Lung (tissue), 12 donors: ENCODE data around the gene MAL. TPM values are rescaled to one million over a fixed set of nuclear protein-coding genes. Genes with fewer than 3 reads are reported as not detected.

Experiments used
- ATAC-seq: fragments of 200-7000 bp; cut with Tn5 transposase; one replicate; pipeline ENCODE4 v1.9.1; 2020; ENCODE audit warnings: moderate number of reproducible peaks; ENCODE audit not compliant: insufficient read depth, low FRiP score
- DNase-seq, 3 donors: peaks; one replicate each; pipeline ENCODE4 v3.0.0-alpha.2; 2013 to 2017
- H3K27ac ChIP-seq, 2 donors: one replicate each; pipeline ENCODE4 v1.5.1; 2013; ENCODE audit warnings: mild to moderate bottlenecking in 2 of 2, moderate library complexity in 2 of 2, control low read depth in 1 of 2, inconsistent platforms in 1 of 2, low read depth in 1 of 2, low read length in 1 of 2
- H3K27me3 ChIP-seq, 3 donors: one replicate each; pipeline ENCODE4 v1.5.1; 2013; ENCODE audit warnings: low read length in 2 of 3; ENCODE audit not compliant: control insufficient read depth in 3 of 3, insufficient read depth in 3 of 3
- H3K36me3 ChIP-seq, 4 donors: one replicate each; pipeline ENCODE4 v1.5.1; 2013; ENCODE audit warnings: low read length in 4 of 4, mild to moderate bottlenecking in 1 of 4, moderate library complexity in 1 of 4; ENCODE audit not compliant: control insufficient read depth in 4 of 4, insufficient read depth in 4 of 4
- H3K4me1 ChIP-seq, 5 donors: one replicate each; pipeline ENCODE4 v1.5.1; 2013; ENCODE audit warnings: low read length in 5 of 5, mild to moderate bottlenecking in 2 of 5, moderate library complexity in 1 of 5; ENCODE audit not compliant: control insufficient read depth in 5 of 5, insufficient read depth in 5 of 5
- H3K4me3 ChIP-seq: one replicate; pipeline ENCODE4 v1.5.1; 2013; ENCODE audit warnings: mild to moderate bottlenecking, control low read depth, moderate library complexity
- H3K9ac ChIP-seq, 2 donors: one replicate each; pipeline ENCODE4 v1.5.1; 2013; ENCODE audit warnings: low read length in 2 of 2, control low read depth in 1 of 2; ENCODE audit not compliant: insufficient read depth in 1 of 2
- H3K9me3 ChIP-seq, 4 donors: one replicate each; pipeline ENCODE4 v1.5.1; 2013; ENCODE audit warnings: low read length in 3 of 4, mild to moderate bottlenecking in 1 of 4, moderate library complexity in 1 of 4; ENCODE audit not compliant: control insufficient read depth in 4 of 4, insufficient read depth in 3 of 4
- WGBS, 2 donors: extraction: QIAGEN DNeasy Blood & Tissue Kit; methylation state at CpG; one replicate each; pipeline ENCODE4 v1.1.7; 2013; 5-methylcytosine and 5-hydroxymethylcytosine counted together
- polyA plus RNA-seq, 2 donors: library from polyadenylated mRNA; stranded (reverse); fragments of 200-250 nt; gene quantifications; one replicate each; pipeline ENCODE4 v1.2.1, GENCODE V29; 2013
- total RNA-seq, 2 donors: library from RNA; depleted of rRNA in 1 of 2; stranded (reverse); fragments of >200 nt in 1 of 2; gene quantifications; one replicate each; pipeline ENCODE4 v1.2.1, GENCODE V29; 2014 to 2021
- TF ChIP-seq, protein P1 (sequence below): IDR thresholded peaks from 2 replicates; pipeline ENCODE4 v1.5.1; 2012; ENCODE audit warnings: mild to moderate bottlenecking; ENCODE audit errors: control extremely low read depth, extremely low read depth
- donor health status: control.
- donor health status: control.
- donor health status: Bipolar disorder and iron deficiency.
- donor health status: healthy.
- donor health status: DM: yes; HTN: yes; CAD: no.

Gene MAL
- total and polyA plus RNA-seq, 4 donors, result 1.3 to 19.0 (median 10.5) TPM

DNA sequence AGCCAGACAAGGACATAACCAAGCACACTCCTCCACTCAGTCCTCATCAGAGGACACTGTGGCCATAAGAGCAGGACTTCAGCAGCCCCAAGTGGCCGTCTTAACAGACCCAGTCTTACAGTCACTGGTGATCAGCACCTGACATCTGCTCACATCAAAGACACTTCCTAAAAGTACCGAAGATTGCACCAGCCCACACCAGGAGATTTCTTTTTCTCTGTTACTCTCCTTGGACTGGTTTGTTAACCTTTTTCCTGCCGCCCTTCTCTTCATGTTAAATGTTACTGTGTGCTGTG lies 52.0 kb downstream of the MAL start:
- H3K36me3 ChIP-seq, result no peaks in the 10 kb centered on the region
- no peak overlapping the region for H3K9ac ChIP-seq
- no peak overlapping the region for H3K4me3 ChIP-seq
- 25 to 32% methylated on average over 3 of the region's 3 CpGs for WGBS, 2 donors
- H3K27ac ChIP-seq, result no peak overlapping the region
- peaks cover 0 to 19% (median 13%) of the 10 kb centered on the region in 3 donors for H3K27me3 ChIP-seq
- TF ChIP-seq, protein P1, sequence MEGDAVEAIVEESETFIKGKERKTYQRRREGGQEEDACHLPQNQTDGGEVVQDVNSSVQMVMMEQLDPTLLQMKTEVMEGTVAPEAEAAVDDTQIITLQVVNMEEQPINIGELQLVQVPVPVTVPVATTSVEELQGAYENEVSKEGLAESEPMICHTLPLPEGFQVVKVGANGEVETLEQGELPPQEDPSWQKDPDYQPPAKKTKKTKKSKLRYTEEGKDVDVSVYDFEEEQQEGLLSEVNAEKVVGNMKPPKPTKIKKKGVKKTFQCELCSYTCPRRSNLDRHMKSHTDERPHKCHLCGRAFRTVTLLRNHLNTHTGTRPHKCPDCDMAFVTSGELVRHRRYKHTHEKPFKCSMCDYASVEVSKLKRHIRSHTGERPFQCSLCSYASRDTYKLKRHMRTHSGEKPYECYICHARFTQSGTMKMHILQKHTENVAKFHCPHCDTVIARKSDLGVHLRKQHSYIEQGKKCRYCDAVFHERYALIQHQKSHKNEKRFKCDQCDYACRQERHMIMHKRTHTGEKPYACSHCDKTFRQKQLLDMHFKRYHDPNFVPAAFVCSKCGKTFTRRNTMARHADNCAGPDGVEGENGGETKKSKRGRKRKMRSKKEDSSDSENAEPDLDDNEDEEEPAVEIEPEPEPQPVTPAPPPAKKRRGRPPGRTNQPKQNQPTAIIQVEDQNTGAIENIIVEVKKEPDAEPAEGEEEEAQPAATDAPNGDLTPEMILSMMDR, result no peak
- H3K4me1 ChIP-seq, result peaks cover 0 to 16% (median 3%) of the 10 kb centered on the region in 5 donors
- ATAC-seq (no peak), DNase-seq (peak in 1 of 3 donors; percentile 16)
- H3K9me3 ChIP-seq, result no peaks in the 10 kb centered on the region

DNA sequence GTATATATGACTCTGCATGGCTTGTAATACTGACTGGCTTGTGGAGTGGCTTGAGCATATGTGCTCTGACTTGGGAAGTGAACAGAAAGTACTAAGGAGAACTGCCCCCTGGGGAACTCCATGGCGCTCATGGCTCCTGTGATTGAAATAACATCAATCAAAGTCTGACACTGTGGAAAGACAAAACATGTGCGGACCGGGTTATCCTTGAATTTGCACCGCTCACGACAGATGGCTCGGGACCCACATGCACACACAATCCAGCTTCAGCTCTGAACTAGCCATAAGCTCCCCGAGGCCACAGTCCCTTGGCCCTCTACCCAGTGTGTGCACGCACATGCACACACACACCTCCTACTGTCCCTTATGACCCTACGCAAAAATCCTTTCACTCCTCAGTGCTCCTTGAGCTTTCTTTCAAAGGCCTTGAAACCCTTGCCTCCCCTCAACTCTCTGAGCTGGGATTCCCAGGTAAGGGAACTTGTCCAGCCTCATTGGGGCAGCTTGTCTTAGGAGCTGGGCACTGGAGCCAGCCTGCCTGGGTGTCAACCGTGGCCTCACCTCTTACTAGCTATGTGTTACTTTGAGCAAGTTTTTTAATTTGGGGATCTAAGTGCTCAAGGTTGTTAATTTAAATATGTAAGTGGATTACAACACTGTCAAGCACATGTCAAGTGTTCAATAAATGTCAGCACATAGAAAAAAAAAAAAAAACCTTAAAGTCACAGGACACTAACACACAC lies 52.5 kb downstream of the MAL start:
- no peaks in the 10 kb centered on the region for H3K36me3 ChIP-seq
- WGBS, 2 donors, result 57 to 77% methylated on average over 10 of the region's 10 CpGs

DNA sequence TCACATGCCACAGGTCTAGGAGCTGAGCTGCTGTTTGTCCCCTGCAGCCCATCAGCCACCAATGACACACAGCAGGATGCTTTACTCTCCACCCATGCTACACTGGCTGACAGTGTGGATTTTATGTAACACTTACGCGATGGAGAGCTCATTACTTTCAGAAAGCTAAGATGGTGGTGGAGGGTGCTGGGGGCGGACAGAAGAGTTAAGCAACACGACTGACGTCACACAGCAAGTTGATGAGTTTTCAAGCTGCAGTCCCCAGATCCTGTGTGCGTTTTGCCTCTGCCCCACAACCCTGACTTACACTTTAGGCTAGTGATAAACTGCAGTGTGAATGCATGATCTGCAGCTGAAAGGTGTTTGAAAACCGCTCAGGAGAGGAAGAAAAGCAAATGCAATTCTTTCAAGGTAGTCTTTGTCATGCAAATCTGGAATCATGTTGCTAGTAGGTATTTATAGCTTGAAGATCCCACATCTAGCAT lies 53.7 kb downstream of the MAL start:
- WGBS, 2 donors, result 29 to 48% methylated on average over 7 of the region's 7 CpGs
- ATAC-seq, result no peak
- TF ChIP-seq, protein P1, result no peak

More for the DNA sequence above, 52.5 kb downstream of the MAL start:
- Histone ChIP-seq H3K9me3 (no peaks in the 10 kb centered on the region), H3K27ac (no peak overlapping the region), H3K27me3 (peaks cover 0 to 19% (median 13%) of the 10 kb centered on the region in 3 donors), H3K4me3 (no peak overlapping the region), H3K4me1 (peaks cover 0 to 16% (median 3%) of the 10 kb centered on the region in 5 donors), H3K9ac (no peak overlapping the region)
- DNase-seq (peak in 1 of 3 donors; percentile 20), ATAC-seq (peak; percentile 52)
- TF ChIP-seq, protein P1, result no peak

More for the DNA sequence above, 53.7 kb downstream of the MAL start:
- no peak overlapping the region for H3K4me3 ChIP-seq
- no peak overlapping the region for H3K27ac ChIP-seq
- H3K9ac ChIP-seq, result no peak overlapping the region
- H3K4me1 ChIP-seq, result peaks cover 0 to 16% (median 3%) of the 10 kb centered on the region in 5 donors
- H3K27me3 ChIP-seq, result peaks cover 0 to 19% (median 13%) of the 10 kb centered on the region in 3 donors
- H3K36me3 ChIP-seq, result no peaks in the 10 kb centered on the region
- H3K9me3 ChIP-seq, result no peaks in the 10 kb centered on the region
- DNase-seq, result no peak
